Fibroblast of lung (primary cell): ENCODE data around the gene HUS1B.

Experiments
- CTCF ChIP-seq, 2 donors: IDR thresholded peaks in 1 of 2; conservative IDR thresholded peaks in 1 of 2; 1 replicate in 1 of 2; 2 replicates in 1 of 2; pipeline ENCODE4 v1.5.1; 2011 to 2012; ENCODE audit warnings: low read length in 2 of 2, control low read depth in 1 of 2, inconsistent platforms in 1 of 2, low read depth in 1 of 2, mild to moderate bottlenecking in 1 of 2
- EZH2 ChIP-seq: IDR thresholded peaks from 2 replicates; pipeline ENCODE4 v1.5.1; 2012; ENCODE audit warnings: low read length, control low read depth, mild to moderate bottlenecking; ENCODE audit errors: missing control alignments

- peak; percentile 33 to 42 for TF ChIP-seq CTCF (conservative IDR thresholded peaks at IDR 0.05 in 1 of 2, IDR thresholded peaks at IDR 0.05 in 1 of 2; ENCODE audit: low read depth in 1 of 2, low read length in 2 of 2)
- TF ChIP-seq EZH2, result no peak
Measured at GRCh38 chr6:624979-625378, 31.9 kb downstream of the HUS1B start.
